GM19240 (cell line): ENCODE measurements around the gene RNF157.

Experiments
- DNase-seq: peaks from one replicate; pipeline ENCODE4 v3.0.0; 2011; ENCODE audit warnings: low spot score; ENCODE audit not compliant: insufficient read length

Gene RNF157

GRCh38 chr17:76240461-76241203 lies at the start of gene RNF157:
Gene RNF157, minus strand, starts transcription at chr17:76240493. Its CDS starts 253 bp downstream, at chr17:76240240.
- no peak for DNase-seq

- DNase-seq, result no peak
Measured at GRCh38 chr17:76281573-76282371, 41.5 kb upstream of the RNF157 start.

- no peak for DNase-seq
Measured at GRCh38 chr17:76280650-76281049, 40.4 kb upstream of the RNF157 start.

GRCh38 chr17:76279742-76280287 lies 39.5 kb upstream of the RNF157 start:
- no peak for DNase-seq

- peak; percentile 82 for DNase-seq
Measured at GRCh38 chr17:76278952-76279741, 38.9 kb upstream of the RNF157 start.

DNA sequence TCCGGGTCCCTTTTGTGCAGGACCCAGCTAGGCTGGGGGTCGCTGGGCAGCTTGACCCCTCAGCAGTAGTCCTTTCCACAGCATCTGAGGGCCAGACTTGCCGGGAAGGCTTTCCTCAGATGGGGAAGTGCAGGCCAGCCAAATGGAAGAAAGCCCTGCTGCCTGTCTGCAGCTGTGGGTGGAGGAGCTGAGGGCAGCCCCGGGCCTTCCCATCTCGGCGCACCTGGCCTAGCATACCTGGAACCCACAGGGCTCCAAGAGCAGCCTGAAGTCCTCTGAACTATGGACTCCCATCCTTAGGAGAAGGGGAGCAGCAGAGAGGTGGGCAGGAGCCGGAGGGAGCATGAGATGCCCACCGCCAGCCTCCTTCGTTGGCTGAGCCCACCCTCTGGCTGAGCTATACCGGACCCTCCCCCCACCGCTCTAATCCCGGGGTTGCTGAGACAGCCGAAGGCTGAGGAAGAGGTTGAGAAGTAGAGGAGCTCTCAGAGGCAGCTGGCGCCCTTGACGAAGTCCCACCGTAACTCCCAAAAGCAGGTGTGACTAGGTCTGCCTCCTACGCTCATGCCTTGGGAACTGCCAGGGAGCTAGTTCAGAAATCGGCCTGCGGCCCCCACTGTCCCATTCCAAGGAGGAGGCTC lies 38.1 kb upstream of the RNF157 start:
- no peak for DNase-seq

- DNase-seq, result no peak
Measured at GRCh38 chr17:76277300-76278267, 37.3 kb upstream of the RNF157 start.

GRCh38 chr17:76276461-76277299 lies 36.4 kb upstream of the RNF157 start:
- DNase-seq, result no peak

DNA sequence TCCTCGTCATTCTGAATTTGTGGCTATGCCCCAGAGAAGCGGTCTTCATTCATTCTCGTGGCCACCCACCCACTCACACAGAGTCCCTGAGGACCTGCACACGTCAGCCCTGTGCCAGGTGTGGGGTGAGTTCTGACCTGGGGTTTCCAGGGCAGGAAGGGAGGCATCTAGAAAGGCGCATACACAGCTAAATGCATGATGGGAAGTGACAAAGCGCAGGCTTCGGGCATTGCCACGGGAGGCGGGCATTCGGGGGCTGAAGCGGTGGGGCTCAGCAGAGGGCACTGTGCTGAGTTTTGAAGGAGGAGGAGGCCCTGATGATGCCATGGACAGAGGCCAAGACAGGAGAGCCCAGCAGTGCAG lies 35.8 kb upstream of the RNF157 start:
- DNase-seq, result no peak

GRCh38 chr17:76275382-76276068 lies 35.2 kb upstream of the RNF157 start:
- no peak for DNase-seq

- no peak for DNase-seq
Measured at GRCh38 chr17:76274112-76274956, 34.0 kb upstream of the RNF157 start.

GRCh38 chr17:76273445-76274111 lies 33.3 kb upstream of the RNF157 start:
- no peak for DNase-seq

GRCh38 chr17:76272541-76273444 lies 32.5 kb upstream of the RNF157 start:
- DNase-seq, result no peak

GRCh38 chr17:76271669-76272540 lies 31.6 kb upstream of the RNF157 start:
- DNase-seq, result peak; percentile 60
